ENCODE measurements around the gene AAK1. TPM values are rescaled to one million over a fixed set of nuclear protein-coding genes. Genes with fewer than 3 reads are reported as not detected.
"Not testable (repeated sequence)": the region's sequence is repeated elsewhere in the genome, so short reads cannot be mapped to it uniquely, and the experiment has no call there.

Gene AAK1
- polyA plus RNA-seq, 4 donors: 8.7 to 36.5 (median 16.7) TPM

- H3K36me3 ChIP-seq (ENCODE audit: control insufficient read depth in 3 of 3, insufficient read depth in 2 of 3, low read depth in 1 of 3, low read length in 3 of 3): no peaks in the 10 kb centered on the region
- FAIRE-seq (no peak), DNase-seq (no peak)
- H3K27me3 ChIP-seq (ENCODE audit: control insufficient read depth in 3 of 3, insufficient read depth in 3 of 3, low read length in 3 of 3): no peaks in the 10 kb centered on the region
- no peaks in the 10 kb centered on the region for H3K4me1 ChIP-seq (ENCODE audit: control insufficient read depth in 3 of 3, insufficient read depth in 2 of 3, low read depth in 1 of 3, low read length in 2 of 3)
- H3K27ac ChIP-seq (ENCODE audit: low read depth in 1 of 3, low read length in 2 of 3): no peak overlapping the region
- H3K9me3 ChIP-seq (ENCODE audit: control insufficient read depth in 2 of 2, insufficient read depth in 1 of 2, low read depth in 1 of 2, low read length in 1 of 2): peaks cover 0 to 3% of the 10 kb centered on the region in 2 donors
- 81 to 87% (median 83%) methylated on average over 5 of the region's 5 CpGs for WGBS, 3 donors
- no peak overlapping the region for H3K4me3 ChIP-seq (ENCODE audit: low read depth in 1 of 3, low read length in 3 of 3)
Observed at GRCh38 chr2:69668598-69668997, 25.1 kb upstream of the AAK1 start.

GRCh38 chr2:69667805-69668382, 24.4 kb upstream of the AAK1 start:
- Histone ChIP-seq H3K27me3 (ENCODE audit: control insufficient read depth in 3 of 3, insufficient read depth in 3 of 3, low read length in 3 of 3) (no peaks in the 10 kb centered on the region), H3K4me3 (ENCODE audit: low read depth in 1 of 3, low read length in 3 of 3) (no peak overlapping the region), H3K9me3 (ENCODE audit: control insufficient read depth in 2 of 2, insufficient read depth in 1 of 2, low read depth in 1 of 2, low read length in 1 of 2) (peaks cover 0 to 3% of the 10 kb centered on the region in 2 donors), H3K27ac (ENCODE audit: low read depth in 1 of 3, low read length in 2 of 3) (no peak overlapping the region), H3K4me1 (ENCODE audit: control insufficient read depth in 3 of 3, insufficient read depth in 2 of 3, low read depth in 1 of 3, low read length in 2 of 3) (no peaks in the 10 kb centered on the region), H3K36me3 (ENCODE audit: control insufficient read depth in 3 of 3, insufficient read depth in 2 of 3, low read depth in 1 of 3, low read length in 3 of 3) (no peaks in the 10 kb centered on the region)
- DNase-seq (peak; percentile 25 to 44), FAIRE-seq (no peak)
- 23 to 60% (median 32%) methylated on average over 7 of the region's 7 CpGs for WGBS, 3 donors

DNA sequence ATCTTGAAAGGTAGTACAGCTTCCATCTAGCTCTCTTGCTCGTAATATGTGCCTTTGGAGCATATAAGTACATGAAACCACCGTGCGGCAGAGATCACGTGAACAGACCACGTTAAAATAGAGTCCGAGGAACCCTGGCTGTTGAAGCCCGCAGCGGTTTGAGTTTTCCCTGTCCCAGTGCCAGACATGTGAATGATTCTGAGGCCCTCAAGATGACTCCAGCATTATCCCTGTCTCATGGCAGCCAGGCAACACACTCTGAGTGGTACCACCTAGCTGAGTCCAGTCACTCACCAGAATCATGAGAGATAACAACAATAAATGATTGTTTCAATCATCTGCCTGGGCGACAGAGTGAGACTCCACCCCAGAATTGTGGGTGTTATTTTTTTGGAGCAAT, 21.6 kb upstream of the AAK1 start:
- FAIRE-seq (no peak), DNase-seq (no peak)
- no peak overlapping the region for H3K4me3 ChIP-seq (ENCODE audit: low read depth in 1 of 3, low read length in 3 of 3)
- no peaks in the 10 kb centered on the region for H3K36me3 ChIP-seq (ENCODE audit: control insufficient read depth in 3 of 3, insufficient read depth in 2 of 3, low read depth in 1 of 3, low read length in 3 of 3)
- no peak overlapping the region for H3K27ac ChIP-seq (ENCODE audit: low read depth in 1 of 3, low read length in 2 of 3)
- H3K27me3 ChIP-seq (ENCODE audit: control insufficient read depth in 3 of 3, insufficient read depth in 3 of 3, low read length in 3 of 3): no peaks in the 10 kb centered on the region
- H3K4me1 ChIP-seq (ENCODE audit: control insufficient read depth in 3 of 3, insufficient read depth in 2 of 3, low read depth in 1 of 3, low read length in 2 of 3): no peaks in the 10 kb centered on the region
- peaks cover 0 to 3% of the 10 kb centered on the region in 2 donors for H3K9me3 ChIP-seq (ENCODE audit: control insufficient read depth in 2 of 2, insufficient read depth in 1 of 2, low read depth in 1 of 2, low read length in 1 of 2)
- WGBS, 3 donors: 92 to 95% (median 92%) methylated on average over 9 of the region's 9 CpGs

GRCh38 chr2:69663860-69664259, 20.3 kb upstream of the AAK1 start:
- DNase-seq: no peak
- H3K4me3 ChIP-seq (ENCODE audit: low read depth in 1 of 3, low read length in 3 of 3): no peak overlapping the region

GRCh38 chr2:69662547-69662946, 19.0 kb upstream of the AAK1 start:
- not testable (repeated sequence) for H3K27me3 ChIP-seq (ENCODE audit: control insufficient read depth in 3 of 3, insufficient read depth in 3 of 3, low read length in 3 of 3); H3K36me3 ChIP-seq (ENCODE audit: control insufficient read depth in 3 of 3, insufficient read depth in 2 of 3, low read depth in 1 of 3, low read length in 3 of 3); H3K4me1 ChIP-seq (ENCODE audit: control insufficient read depth in 3 of 3, insufficient read depth in 2 of 3, low read depth in 1 of 3, low read length in 2 of 3); DNase-seq; H3K9me3 ChIP-seq (ENCODE audit: control insufficient read depth in 2 of 2, insufficient read depth in 1 of 2, low read depth in 1 of 2, low read length in 1 of 2); H3K4me3 ChIP-seq (ENCODE audit: low read depth in 1 of 3, low read length in 3 of 3); FAIRE-seq; H3K27ac ChIP-seq (ENCODE audit: low read depth in 1 of 3, low read length in 2 of 3)
- WGBS, 3 donors: 80 to 95% (median 92%) methylated on average over 1 of the region's 2 CpGs

More at GRCh38 chr2:69663860-69664259, 20.3 kb upstream of the AAK1 start:
- Histone ChIP-seq H3K4me1 (ENCODE audit: control insufficient read depth in 3 of 3, insufficient read depth in 2 of 3, low read depth in 1 of 3, low read length in 2 of 3) (no peaks in the 10 kb centered on the region), H3K27ac (ENCODE audit: low read depth in 1 of 3, low read length in 2 of 3) (no peak overlapping the region), H3K36me3 (ENCODE audit: control insufficient read depth in 3 of 3, insufficient read depth in 2 of 3, low read depth in 1 of 3, low read length in 3 of 3) (no peaks in the 10 kb centered on the region), H3K27me3 (ENCODE audit: control insufficient read depth in 3 of 3, insufficient read depth in 3 of 3, low read length in 3 of 3) (no peaks in the 10 kb centered on the region), H3K9me3 (ENCODE audit: control insufficient read depth in 2 of 2, insufficient read depth in 1 of 2, low read depth in 1 of 2, low read length in 1 of 2) (peaks cover 0 to 3% of the 10 kb centered on the region in 2 donors)
- FAIRE-seq: no peak
- WGBS, 3 donors: 88 to 98% (median 96%) methylated on average over 3 of the region's 3 CpGs

DNA sequence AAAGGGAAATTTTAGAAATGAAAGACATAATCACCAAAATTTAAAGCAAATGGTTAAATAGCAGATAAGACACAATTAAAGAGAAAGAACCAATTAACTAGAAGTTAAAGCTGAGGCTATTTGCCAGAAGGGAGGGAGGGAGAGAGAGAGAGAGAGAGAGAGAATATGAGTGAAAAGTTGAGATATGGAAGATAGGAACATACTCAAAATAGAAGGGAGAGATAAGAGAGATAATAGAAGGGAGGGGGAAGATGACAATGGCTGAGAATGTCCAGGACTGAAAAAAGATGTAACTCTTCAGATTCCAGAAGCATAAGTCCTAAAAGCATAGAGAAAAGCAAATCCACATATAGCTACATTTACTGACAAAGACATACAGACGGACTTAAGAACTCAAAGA, 17.1 kb upstream of the AAK1 start:
- WGBS, 3 donors: 73 to 86% (median 75%) methylated on average over 1 of the region's 1 CpG
- Histone ChIP-seq H3K4me1 (ENCODE audit: control insufficient read depth in 3 of 3, insufficient read depth in 2 of 3, low read depth in 1 of 3, low read length in 2 of 3) (no peaks in the 10 kb centered on the region), H3K9me3 (ENCODE audit: control insufficient read depth in 2 of 2, insufficient read depth in 1 of 2, low read depth in 1 of 2, low read length in 1 of 2) (peaks cover 0 to 3% of the 10 kb centered on the region in 2 donors), H3K4me3 (ENCODE audit: low read depth in 1 of 3, low read length in 3 of 3) (no peak overlapping the region), H3K36me3 (ENCODE audit: control insufficient read depth in 3 of 3, insufficient read depth in 2 of 3, low read depth in 1 of 3, low read length in 3 of 3) (no peaks in the 10 kb centered on the region), H3K27me3 (ENCODE audit: control insufficient read depth in 3 of 3, insufficient read depth in 3 of 3, low read length in 3 of 3) (no peaks in the 10 kb centered on the region), H3K27ac (ENCODE audit: low read depth in 1 of 3, low read length in 2 of 3) (no peak overlapping the region)
- FAIRE-seq: no peak
- no peak for DNase-seq

DNA sequence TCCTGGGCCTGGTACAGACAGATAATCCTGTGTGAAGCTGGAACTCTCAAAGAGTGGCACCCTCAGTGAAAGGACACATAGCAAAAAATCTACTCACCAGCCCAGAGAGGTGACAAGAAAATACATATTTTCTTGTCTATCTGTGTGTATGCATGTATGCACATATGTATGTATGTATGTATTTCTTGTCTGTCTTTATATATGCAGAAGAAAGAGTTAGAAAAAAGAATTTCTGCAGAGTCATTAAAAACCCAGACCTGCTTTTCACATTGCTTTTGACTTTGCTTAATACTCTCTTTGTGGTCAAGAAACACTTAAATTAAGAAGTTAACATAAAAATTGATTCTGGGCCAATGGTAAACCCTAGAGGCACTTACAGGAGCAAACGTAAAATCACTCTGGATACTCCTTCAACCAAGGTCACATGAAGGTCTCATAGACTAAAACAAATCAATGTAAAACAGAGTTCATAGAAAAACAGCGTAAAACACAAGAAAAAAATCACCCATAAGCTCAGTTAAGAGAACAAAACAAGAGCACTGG, 16.5 kb upstream of the AAK1 start:
- 72 to 82% (median 78%) methylated on average over 2 of the region's 2 CpGs for WGBS, 3 donors
- FAIRE-seq (no peak), DNase-seq (no peak)
- no peaks in the 10 kb centered on the region for H3K27me3 ChIP-seq (ENCODE audit: control insufficient read depth in 3 of 3, insufficient read depth in 3 of 3, low read length in 3 of 3)
- H3K4me3 ChIP-seq (ENCODE audit: low read depth in 1 of 3, low read length in 3 of 3): no peak overlapping the region
- H3K4me1 ChIP-seq (ENCODE audit: control insufficient read depth in 3 of 3, insufficient read depth in 2 of 3, low read depth in 1 of 3, low read length in 2 of 3): no peaks in the 10 kb centered on the region
- no peak overlapping the region for H3K27ac ChIP-seq (ENCODE audit: low read depth in 1 of 3, low read length in 2 of 3)
- no peaks in the 10 kb centered on the region for H3K36me3 ChIP-seq (ENCODE audit: control insufficient read depth in 3 of 3, insufficient read depth in 2 of 3, low read depth in 1 of 3, low read length in 3 of 3)
- peaks cover 0 to 3% of the 10 kb centered on the region in 2 donors for H3K9me3 ChIP-seq (ENCODE audit: control insufficient read depth in 2 of 2, insufficient read depth in 1 of 2, low read depth in 1 of 2, low read length in 1 of 2)

- H3K9me3 ChIP-seq (ENCODE audit: control insufficient read depth in 2 of 2, insufficient read depth in 1 of 2, low read depth in 1 of 2, low read length in 1 of 2): no peaks in the 10 kb centered on the region
- H3K36me3 ChIP-seq (ENCODE audit: control insufficient read depth in 3 of 3, insufficient read depth in 2 of 3, low read depth in 1 of 3, low read length in 3 of 3): no peaks in the 10 kb centered on the region
- H3K4me1 ChIP-seq (ENCODE audit: control insufficient read depth in 3 of 3, insufficient read depth in 2 of 3, low read depth in 1 of 3, low read length in 2 of 3): no peaks in the 10 kb centered on the region
- DNase-seq: no peak
- WGBS, 3 donors: 97 to 100% (median 98%) methylated on average over 1 of the region's 1 CpG
- no peak overlapping the region for H3K4me3 ChIP-seq (ENCODE audit: low read depth in 1 of 3, low read length in 3 of 3)
- no peak for FAIRE-seq
- H3K27me3 ChIP-seq (ENCODE audit: control insufficient read depth in 3 of 3, insufficient read depth in 3 of 3, low read length in 3 of 3): no peaks in the 10 kb centered on the region
- no peak overlapping the region for H3K27ac ChIP-seq (ENCODE audit: low read depth in 1 of 3, low read length in 2 of 3)
Observed at GRCh38 chr2:69659349-69659748, 15.8 kb upstream of the AAK1 start.

DNA sequence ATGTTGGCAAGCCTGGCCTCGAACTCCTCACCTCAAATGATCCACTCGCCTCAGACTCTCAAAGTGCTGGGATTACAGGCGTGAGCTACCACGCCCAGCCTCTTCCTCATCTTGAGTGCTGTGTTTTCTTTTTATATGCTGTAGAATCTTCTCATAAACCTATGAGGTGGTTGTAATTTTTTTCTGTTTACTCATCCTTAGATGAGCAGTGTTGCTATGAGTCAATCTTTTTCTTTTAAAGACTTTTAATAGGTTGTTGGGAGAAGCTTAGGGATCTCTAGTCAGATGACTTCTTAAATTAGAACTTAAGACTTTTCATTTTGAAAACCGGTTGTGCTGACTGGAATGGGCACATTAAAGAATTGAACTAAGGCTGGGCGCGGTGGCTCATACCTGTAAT, 8.7 kb upstream of the AAK1 start:
- no peaks in the 10 kb centered on the region for H3K4me1 ChIP-seq (ENCODE audit: control insufficient read depth in 3 of 3, insufficient read depth in 2 of 3, low read depth in 1 of 3, low read length in 2 of 3)
- no peaks in the 10 kb centered on the region for H3K27me3 ChIP-seq (ENCODE audit: control insufficient read depth in 3 of 3, insufficient read depth in 3 of 3, low read length in 3 of 3)
- no peaks in the 10 kb centered on the region for H3K36me3 ChIP-seq (ENCODE audit: control insufficient read depth in 3 of 3, insufficient read depth in 2 of 3, low read depth in 1 of 3, low read length in 3 of 3)
- 88 to 93% (median 93%) methylated on average over 7 of the region's 7 CpGs for WGBS, 3 donors
- no peak overlapping the region for H3K27ac ChIP-seq (ENCODE audit: low read depth in 1 of 3, low read length in 2 of 3)
- H3K9me3 ChIP-seq (ENCODE audit: control insufficient read depth in 2 of 2, insufficient read depth in 1 of 2, low read depth in 1 of 2, low read length in 1 of 2): no peaks in the 10 kb centered on the region
- no peak for DNase-seq
- no peak overlapping the region for H3K4me3 ChIP-seq (ENCODE audit: low read depth in 1 of 3, low read length in 3 of 3)
- no peak for FAIRE-seq

Data from small intestine (tissue), 7 donors.